ENCODE results near the gene FHIT.
"Not testable (repeated sequence)": the region's sequence is repeated elsewhere in the genome, so short reads cannot be mapped to it uniquely, and the experiment has no call there.

The FHIT gene

GRCh38 chr3:61078048-61078752, 173.1 kb downstream of the FHIT start:
- TF ChIP-seq CTCF (IDR thresholded peaks at IDR 0.05; ENCODE audit: low read depth, low read length, missing control alignments) = no peak
- no peak for DNase-seq (ENCODE audit: low read depth)
- H3K4me3 ChIP-seq (ENCODE audit: low read depth, low read length) = no peak overlapping the region
- in situ Hi-C loops (cut with HindIII; ENCODE audit: low sequenced_read_pairs) = no loop called here

- TF ChIP-seq CTCF (IDR thresholded peaks at IDR 0.05; ENCODE audit: low read depth, low read length, missing control alignments) = no peak
- in situ Hi-C loops (cut with HindIII; ENCODE audit: low sequenced_read_pairs) = no loop called here
- DNase-seq (ENCODE audit: low read depth) = no peak
- H3K4me3 ChIP-seq (ENCODE audit: low read depth, low read length) = no peak overlapping the region
These were observed 173.7 kb downstream of the FHIT start for GRCh38 chr3:61077551-61077950.

- no peak overlapping the region for H3K4me3 ChIP-seq (ENCODE audit: low read depth, low read length)
- no peak for TF ChIP-seq CTCF (IDR thresholded peaks at IDR 0.05; ENCODE audit: low read depth, low read length, missing control alignments)
- in situ Hi-C loops (cut with HindIII; ENCODE audit: low sequenced_read_pairs) = no loop called here
- no peak for DNase-seq (ENCODE audit: low read depth)
These were observed 176.5 kb downstream of the FHIT start for GRCh38 chr3:61074783-61075182.

- DNase-seq (ENCODE audit: low read depth) = no peak
- no peak overlapping the region for H3K4me3 ChIP-seq (ENCODE audit: low read depth, low read length)
- in situ Hi-C loops (cut with HindIII; ENCODE audit: low sequenced_read_pairs) = no loop called here
- no peak for TF ChIP-seq CTCF (IDR thresholded peaks at IDR 0.05; ENCODE audit: low read depth, low read length, missing control alignments)
These were observed 177.6 kb downstream of the FHIT start for GRCh38 chr3:61073566-61074165.

- DNase-seq (ENCODE audit: low read depth) = no peak
- in situ Hi-C loops (cut with HindIII; ENCODE audit: low sequenced_read_pairs) = no loop called here
- no peak for TF ChIP-seq CTCF (IDR thresholded peaks at IDR 0.05; ENCODE audit: low read depth, low read length, missing control alignments)
These were observed 183.2 kb downstream of the FHIT start for GRCh38 chr3:61068084-61068483.

GRCh38 chr3:61066800-61067199, 184.5 kb downstream of the FHIT start:
- in situ Hi-C loops (cut with HindIII; ENCODE audit: low sequenced_read_pairs) = no loop called here
- no peak overlapping the region for H3K4me3 ChIP-seq (ENCODE audit: low read depth, low read length)
- TF ChIP-seq CTCF (IDR thresholded peaks at IDR 0.05; ENCODE audit: low read depth, low read length, missing control alignments) = no peak
- DNase-seq (ENCODE audit: low read depth) = no peak

More at GRCh38 chr3:61068084-61068483, 183.2 kb downstream of the FHIT start:
- H3K4me3 ChIP-seq (ENCODE audit: low read depth, low read length) = no peak overlapping the region

- DNase-seq (ENCODE audit: low read depth); H3K4me3 ChIP-seq (ENCODE audit: low read depth, low read length); in situ Hi-C loops (cut with HindIII; ENCODE audit: low sequenced_read_pairs): not testable (repeated sequence)
These were observed 185.0 kb downstream of the FHIT start for GRCh38 chr3:61066222-61066621.

Data from astrocyte of the cerebellum (primary cell).